ENCODE results near the gene PCDHGA5. TPM values are rescaled to one million over a fixed set of nuclear protein-coding genes. Genes with fewer than 3 reads are reported as not detected.
"Not testable (repeated sequence)": the region's sequence is repeated elsewhere in the genome, so short reads cannot be mapped to it uniquely, and the experiment has no call there.

The PCDHGA5 gene
- total and polyA plus RNA-seq, 2 of the 8 experiments (the other 6 are each of a cell fraction or from before 2014, with no cell fraction given): 1.1 to 1.3 TPM

DNA sequence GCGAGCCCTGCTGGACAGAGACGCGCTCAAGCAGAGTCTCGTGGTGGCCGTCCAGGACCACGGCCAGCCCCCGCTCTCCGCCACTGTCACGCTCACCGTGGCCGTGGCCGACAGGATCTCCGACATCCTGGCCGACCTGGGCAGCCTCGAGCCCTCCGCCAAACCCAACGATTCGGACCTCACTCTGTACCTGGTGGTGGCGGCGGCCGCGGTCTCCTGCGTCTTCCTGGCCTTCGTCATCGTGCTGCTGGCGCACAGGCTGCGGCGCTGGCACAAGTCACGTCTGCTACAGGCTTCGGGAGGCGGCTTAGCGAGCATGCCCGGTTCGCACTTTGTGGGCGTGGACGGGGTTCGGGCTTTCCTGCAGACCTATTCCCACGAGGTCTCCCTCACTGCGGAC, 31.4 kb upstream of the PCDHGA5 start:
- H2BK12ac ChIP-seq (ENCODE audit: low read depth, low read length); H2BK15ac ChIP-seq (ENCODE audit: low read length); H2BK5ac ChIP-seq (ENCODE audit: low read depth, low read length); H4K20me1 ChIP-seq (replicated peaks in 1 of 2; ENCODE audit: control insufficient read depth in 1 of 2, insufficient read depth in 2 of 2, low read length in 2 of 2); H3K79me2 ChIP-seq (ENCODE audit: control insufficient read depth in 1 of 2, insufficient read depth in 2 of 2, low read length in 2 of 2); H4K5ac ChIP-seq (ENCODE audit: insufficient read length, low read depth, low read length); H3K36me3 ChIP-seq (ENCODE audit: control insufficient read depth in 2 of 4, insufficient read depth in 4 of 4, low read length in 3 of 4); H3K23ac ChIP-seq (ENCODE audit: insufficient read length); H2AK5ac ChIP-seq (ENCODE audit: low read depth, low read length); H3K9ac ChIP-seq (replicated peaks in 1 of 4; ENCODE audit: extremely low read depth in 1 of 4, low read depth in 3 of 4, low read length in 3 of 4); H4K8ac ChIP-seq (ENCODE audit: extremely low read depth, insufficient read depth, low read length); H3K4me2 ChIP-seq (ENCODE audit: insufficient read depth in 1 of 2, low read depth in 2 of 2, low read length in 2 of 2); H3K27ac ChIP-seq (ENCODE audit: low read depth, low read length); H3K79me1 ChIP-seq (ENCODE audit: low read depth, low read length); POLR2A ChIA-PET (ENCODE audit: partially characterized antibody); H3K14ac ChIP-seq (ENCODE audit: insufficient read length); H3K4me3 ChIP-seq (ENCODE audit: extremely low read depth in 1 of 4, insufficient read depth in 2 of 4, low read depth in 3 of 4, low read length in 4 of 4); H3K27me3 ChIP-seq (replicated peaks in 1 of 4; ENCODE audit: control insufficient read depth in 3 of 4, extremely low read depth in 1 of 4, insufficient read depth in 3 of 4, low read length in 3 of 4); H3K4me1 ChIP-seq (replicated peaks in 1 of 4; ENCODE audit: control insufficient read depth in 3 of 4, insufficient read depth in 4 of 4, low read length in 3 of 4); H3K23me2 ChIP-seq (ENCODE audit: low read depth, low read length); H2BK20ac ChIP-seq (ENCODE audit: low read length); H2BK120ac ChIP-seq (replicated peaks; ENCODE audit: low read depth, low read length); H3K18ac ChIP-seq (ENCODE audit: extremely low read depth, low read length); H3K4ac ChIP-seq (replicated peaks; ENCODE audit: insufficient read length, low read depth, low read length); H4K91ac ChIP-seq (replicated peaks; ENCODE audit: insufficient read length, low read length); DNase-seq (ENCODE audit: low read depth in 1 of 2, low spot score in 2 of 2); H3K56ac ChIP-seq (replicated peaks; ENCODE audit: insufficient read length, low read depth, low read length); FAIRE-seq; H2AFZ ChIP-seq (ENCODE audit: low read length): not testable (repeated sequence)
- CTCF ChIA-PET (ENCODE audit: partially characterized antibody): interaction anchor here (1.1 to 4.6 kb wide), 3 partner anchors 11 to 18 kb away, joined by 5 to 25 read pairs (median 21); partner anchors contain the start of genes PCDHGA3, PCDHGB1 and TAF7
- H3K9me3 ChIP-seq (ENCODE audit: insufficient read depth in 2 of 2, low read depth in 1 of 2, low read length in 1 of 2): peaks cover 20 to 37% of the 10 kb centered on the region in 2 experiments
- 95% methylated on average over 24 of the region's 39 CpGs; no CpG with 5 or more reads in 1 of the 2 experiments for WGBS, 2 experiments (ENCODE audit: extremely low coverage in 1 of 2, insufficient coverage in 1 of 2, insufficient read length in 1 of 2, insufficient replicate concordance in 2 of 2, low coverage in 1 of 2, low lambda C conversion rate in 2 of 2, missing lambda C conversion rate in 1 of 2)

All from H1 (cell line).